A204.1 (cell line): ENCODE measurements around the gene CRYGA.
"Not testable (repeated sequence)": the region's sequence is repeated elsewhere in the genome, so short reads cannot be mapped to it uniquely, and the experiment has no call there.

Experiments
- FAIRE-seq: peaks from 2 replicates; lab custom pipeline; 2012; peaks lifted over from hg19 to GRCh38; lab: Jason Lieb, UNC

The CRYGA gene

DNA sequence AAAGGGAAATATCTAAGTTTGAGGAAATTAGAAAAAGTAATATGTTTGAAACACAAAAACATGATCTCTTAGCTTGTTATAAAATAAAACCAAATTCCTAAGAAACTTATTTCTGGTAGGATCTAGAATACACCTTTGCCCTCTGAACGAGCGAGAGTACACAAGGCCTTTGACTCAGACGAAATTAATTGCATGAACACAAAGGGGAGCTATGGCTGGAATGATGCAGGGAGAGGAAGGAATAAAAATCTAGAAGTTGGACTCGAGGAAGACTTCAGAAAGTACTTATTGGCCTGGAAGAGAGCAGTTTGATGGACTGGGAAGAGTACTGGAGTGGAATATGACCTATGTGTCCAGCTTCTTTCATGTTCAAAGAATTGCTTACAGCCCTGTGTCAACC lies 38.1 kb downstream of the CRYGA start:
- no peak for FAIRE-seq

DNA sequence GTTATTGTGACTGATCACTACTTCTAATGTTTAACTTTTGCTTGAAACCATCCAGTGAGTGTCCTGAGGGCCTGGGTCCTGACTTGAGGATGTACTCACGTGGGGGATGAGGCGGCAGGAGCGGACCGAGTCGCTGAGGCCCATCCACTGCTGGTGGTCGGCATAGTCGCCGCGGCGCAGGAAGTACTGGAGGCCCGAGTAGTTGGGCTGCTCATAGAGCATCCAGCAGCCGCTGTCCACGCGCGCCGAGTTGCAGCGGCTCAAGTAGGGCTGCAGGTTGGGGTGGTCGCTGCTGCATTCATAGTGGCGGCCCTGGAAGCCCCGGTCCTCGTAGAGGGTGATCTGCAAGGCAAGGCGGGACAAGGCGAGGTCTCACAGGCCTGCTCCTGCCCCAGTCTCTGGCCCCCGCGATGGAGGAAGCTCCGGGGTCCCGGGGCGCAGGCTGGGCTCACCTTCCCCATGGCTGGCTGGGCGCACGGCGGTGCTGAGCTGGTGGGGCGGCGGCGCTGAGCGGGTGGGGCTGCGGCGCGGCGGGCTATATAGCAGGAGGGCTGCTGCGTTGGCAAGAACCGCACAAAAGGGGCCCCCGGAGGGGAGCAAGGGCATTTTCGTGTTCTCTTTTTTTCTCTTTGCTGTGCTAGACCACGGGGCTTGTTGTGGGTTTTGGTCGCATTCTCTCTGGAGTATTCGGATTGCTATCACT lies 39.2 kb downstream of the CRYGA start, which contains the start of gene CRYGD:
Gene CRYGD (minus strand): TSS at position 512 of the 703 bp plus-strand sequence. CDS start 51 bp downstream, at position 461.
- not testable (repeated sequence) for FAIRE-seq

DNA sequence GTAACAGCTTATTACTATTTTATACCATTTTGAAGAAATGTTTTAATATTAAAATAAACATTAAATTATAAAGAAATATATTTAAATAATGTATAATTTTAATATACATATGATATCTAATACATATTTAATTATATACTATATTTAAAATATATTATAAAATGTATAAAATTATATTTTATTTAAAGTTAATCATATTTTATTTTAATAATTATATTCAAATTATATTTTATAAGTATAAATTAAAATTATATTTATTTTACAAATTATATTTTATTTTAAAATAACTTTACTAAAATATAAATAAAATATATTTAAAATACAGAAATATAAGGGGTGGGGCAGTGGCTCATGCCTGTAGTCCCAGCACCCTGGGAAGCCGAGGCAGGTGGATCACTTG lies 41.1 kb downstream of the CRYGA start:
- FAIRE-seq = peak; percentile 100

DNA sequence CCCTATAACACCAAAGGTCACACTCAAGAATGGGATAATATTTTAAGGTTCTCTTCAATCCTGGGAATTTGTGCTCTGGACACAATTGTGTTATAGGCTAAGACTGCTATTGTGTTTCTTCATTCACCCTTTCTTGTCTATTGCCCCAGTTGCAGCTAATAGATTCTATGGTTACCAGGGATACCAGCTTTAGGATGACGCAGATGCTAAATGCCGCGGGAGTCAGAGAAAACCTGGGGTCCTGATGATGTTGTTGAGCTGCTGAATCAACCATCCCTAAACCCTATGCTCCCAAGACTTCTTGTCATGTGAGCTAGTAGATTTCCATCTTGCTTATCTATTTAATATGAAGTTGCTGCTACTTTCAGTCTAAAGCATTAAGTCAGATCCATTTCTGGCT lies 44.5 kb downstream of the CRYGA start:
- no peak for FAIRE-seq

DNA sequence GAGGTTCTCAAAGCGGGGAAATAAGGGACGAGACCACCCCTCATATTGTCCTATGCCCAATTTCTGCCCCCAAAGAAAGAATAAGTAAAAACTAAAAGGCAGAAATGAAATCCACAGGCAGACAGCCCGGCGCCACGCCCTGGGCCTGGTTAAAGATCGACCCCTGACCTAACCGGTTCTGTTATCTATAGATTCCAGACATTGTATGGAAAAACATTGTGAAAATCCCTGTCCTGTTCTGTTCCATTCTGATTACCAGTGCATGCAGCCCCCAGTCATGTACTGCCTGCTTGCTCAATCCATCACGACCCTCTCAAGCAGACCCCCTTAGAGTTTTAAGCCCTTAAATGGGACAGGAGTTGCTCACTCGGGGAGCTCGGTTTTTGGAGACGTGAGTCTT lies 46.0 kb downstream of the CRYGA start:
- not testable (repeated sequence) for FAIRE-seq

DNA sequence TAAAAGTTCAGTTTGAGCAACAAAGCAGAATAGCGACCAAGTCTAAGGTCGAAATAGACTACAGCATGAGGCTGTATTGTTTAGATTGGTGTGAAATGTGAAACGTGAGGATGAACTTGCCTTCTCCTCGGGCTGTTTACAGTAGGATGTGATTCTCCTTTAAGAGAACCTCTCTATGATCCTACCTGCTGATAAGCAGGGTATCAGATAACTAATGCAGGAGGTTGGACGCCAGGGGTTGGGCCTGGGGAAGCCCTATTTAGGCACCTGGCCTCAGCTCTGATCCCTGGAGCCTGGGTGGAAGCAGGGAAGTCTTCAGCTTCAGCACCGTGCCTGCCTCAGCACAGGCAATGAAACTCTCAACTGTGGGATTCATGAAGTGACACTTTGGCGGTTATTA lies 50.4 kb downstream of the CRYGA start:
- FAIRE-seq = no peak

DNA sequence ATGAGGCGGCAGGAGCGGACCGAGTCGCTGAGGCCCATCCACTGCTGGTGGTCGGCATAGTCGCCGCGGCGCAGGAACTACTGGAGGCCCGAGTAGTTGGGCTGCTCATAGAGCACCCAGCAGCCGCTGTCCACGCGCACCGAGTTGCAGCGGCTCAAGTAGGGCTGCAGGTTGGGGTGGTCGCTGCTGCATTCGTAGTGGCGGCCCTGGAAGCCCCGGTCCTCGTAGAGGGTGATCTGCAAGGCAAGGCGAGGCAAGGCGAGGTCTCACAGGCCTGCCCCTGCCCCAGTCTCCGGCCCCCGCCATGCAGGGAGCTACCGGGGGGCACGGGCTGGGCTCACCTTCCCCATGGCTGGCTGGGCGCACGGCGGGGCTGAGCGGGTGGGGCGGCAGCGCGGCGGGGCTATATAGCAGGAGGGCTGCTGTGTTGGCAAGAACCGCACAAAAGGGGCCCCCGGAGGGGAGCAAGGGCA lies 51.1 kb downstream of the CRYGA start:
- not testable (repeated sequence) for FAIRE-seq
